Retinal pigment epithelial cell (primary cell): ENCODE results near the gene SLC25A13.

Experiments used
- DNase-seq: peaks from one replicate; pipeline ENCODE4 v3.0.0-alpha.2; 2010; ENCODE audit warnings: low read depth
- H3K4me3 ChIP-seq: 2 replicates; pipeline ENCODE4 v1.5.1; 2011; ENCODE audit warnings: mild to moderate bottlenecking, low read length, control low read depth, moderate library complexity
- CTCF ChIP-seq: conservative IDR thresholded peaks from 2 replicates; pipeline ENCODE4 v1.5.1; 2011; ENCODE audit warnings: low read depth, low read length, control low read depth, inconsistent platforms

SLC25A13 gene

GRCh38 chr7:96143495-96144259, 178.2 kb downstream of the SLC25A13 start:
- no peak overlapping the region for H3K4me3 ChIP-seq
- DNase-seq, result no peak
- TF ChIP-seq CTCF, result no peak

DNA sequence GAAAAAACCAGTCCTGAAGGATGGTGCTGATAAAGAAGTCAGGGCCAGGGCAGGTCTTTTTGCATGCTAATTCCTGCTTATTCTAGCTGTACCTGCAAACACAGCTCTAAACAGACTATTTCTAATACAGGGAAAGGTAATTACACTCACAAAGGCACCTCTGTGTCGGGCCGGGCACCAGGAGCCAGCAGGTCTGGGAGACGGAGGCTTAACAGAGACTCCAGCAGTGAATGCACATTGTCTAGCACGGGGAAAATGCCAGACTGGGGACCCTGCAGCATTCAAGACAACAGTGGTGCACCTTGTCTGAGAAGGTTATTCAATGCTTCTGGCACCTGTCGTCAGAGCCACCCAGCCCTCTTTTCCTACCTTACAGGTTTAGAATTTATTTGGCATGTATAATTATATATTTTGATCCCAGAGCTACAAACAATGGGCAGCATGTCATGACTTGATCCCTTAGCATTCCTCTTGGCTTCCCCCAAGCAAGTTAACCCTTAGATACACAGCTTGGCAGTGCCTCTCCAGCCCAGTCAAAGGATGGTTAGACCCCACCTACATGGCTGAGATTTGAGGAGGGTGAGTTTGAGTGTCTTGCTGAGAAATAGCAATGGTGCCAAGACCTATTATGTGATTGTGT, 185.2 kb downstream of the SLC25A13 start:
- DNase-seq, result no peak
- no peak for TF ChIP-seq CTCF

DNA sequence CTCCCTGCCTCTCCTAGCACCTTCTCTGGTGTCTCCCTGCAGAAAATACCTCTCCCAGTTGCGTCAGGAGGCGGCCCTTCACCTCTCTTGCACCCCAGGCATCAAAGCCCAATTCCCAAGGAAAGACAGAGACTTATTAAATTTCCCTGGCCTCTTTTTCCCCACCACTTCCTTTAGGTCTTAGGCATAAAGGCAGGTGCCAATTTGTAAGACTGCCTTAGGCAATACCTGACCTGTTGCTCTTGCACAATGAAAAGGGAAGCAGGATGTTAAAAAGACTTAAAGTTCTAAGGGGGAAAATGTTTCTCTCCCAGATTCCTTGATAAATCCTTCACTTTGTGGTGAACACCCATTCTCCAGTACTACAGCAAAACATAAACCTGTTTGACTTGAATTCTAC, 186.7 kb downstream of the SLC25A13 start:
- no peak for TF ChIP-seq CTCF

More for the DNA sequence above, 185.2 kb downstream of the SLC25A13 start:
- H3K4me3 ChIP-seq, result no peak overlapping the region

DNA sequence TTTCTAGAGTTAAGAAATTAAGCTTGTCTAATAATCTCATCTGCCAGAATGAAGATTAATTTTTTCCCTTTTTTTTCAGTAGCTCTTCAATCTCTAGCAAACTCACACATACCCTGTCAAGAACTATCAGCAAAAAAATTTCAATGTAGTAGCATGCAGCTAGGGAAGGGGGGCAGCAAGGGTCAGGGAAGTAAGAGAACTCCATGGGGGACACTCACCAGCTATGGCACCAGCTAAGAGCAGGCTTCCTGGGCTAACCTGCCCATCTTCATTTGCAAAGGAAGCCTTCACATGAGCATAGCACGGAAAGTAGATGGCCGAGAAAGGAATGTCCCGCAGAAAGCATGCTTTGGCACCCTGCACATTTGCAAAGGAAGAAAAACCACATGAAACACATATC, 190.4 kb downstream of the SLC25A13 start:
- no peak for DNase-seq
- TF ChIP-seq CTCF, result no peak
- no peak overlapping the region for H3K4me3 ChIP-seq

More for the DNA sequence above, 186.7 kb downstream of the SLC25A13 start:
- H3K4me3 ChIP-seq, result no peak overlapping the region
- DNase-seq, result no peak

GRCh38 chr7:96127746-96128145, 194.2 kb downstream of the SLC25A13 start:
- DNase-seq, result peak; percentile 38
- no peak overlapping the region for H3K4me3 ChIP-seq
- no peak for TF ChIP-seq CTCF

GRCh38 chr7:96126382-96126781, 195.5 kb downstream of the SLC25A13 start:
- no peak for DNase-seq

More at GRCh38 chr7:96126382-96126781, 195.5 kb downstream of the SLC25A13 start:
- no peak overlapping the region for H3K4me3 ChIP-seq
- TF ChIP-seq CTCF, result no peak
